HG03378 (cell line): ENCODE measurements around the gene LBHD2.

Source experiments
- ATAC-seq: cut with Tn5 transposase; IDR thresholded peaks from one replicate; pipeline ENCODE4 v1.9.1; 2021; ENCODE audit warnings: mild to moderate bottlenecking, moderate library complexity; ENCODE audit not compliant: unreplicated experiment

LBHD2 gene

GRCh38 chr14:103068351-103069073, 15.5 kb upstream of the LBHD2 start:
- ATAC-seq: no peak

GRCh38 chr14:103070263-103070885, 13.6 kb upstream of the LBHD2 start:
- no peak for ATAC-seq

- no peak for ATAC-seq
Observed at GRCh38 chr14:103070971-103071542, 13.0 kb upstream of the LBHD2 start.

GRCh38 chr14:103071544-103072251, 12.3 kb upstream of the LBHD2 start:
- ATAC-seq: no peak

GRCh38 chr14:103072595-103073366, 11.2 kb upstream of the LBHD2 start:
- ATAC-seq: no peak

- ATAC-seq: no peak
Observed at GRCh38 chr14:103073367-103073875, 10.6 kb upstream of the LBHD2 start.

GRCh38 chr14:103073876-103074728, 9.9 kb upstream of the LBHD2 start:
- ATAC-seq: no peak

- no peak for ATAC-seq
Observed at GRCh38 chr14:103074729-103075367, 9.2 kb upstream of the LBHD2 start.

- ATAC-seq: no peak
Observed at GRCh38 chr14:103078420-103078749, 5.6 kb upstream of the LBHD2 start.

GRCh38 chr14:103078860-103079587, 5.0 kb upstream of the LBHD2 start:
- ATAC-seq: no peak

- no peak for ATAC-seq
Observed at GRCh38 chr14:103081951-103082350, 2.1 kb upstream of the LBHD2 start.

GRCh38 chr14:103085106-103086091, 1.4 kb downstream of the LBHD2 start:
- no peak for ATAC-seq

- ATAC-seq: no peak
Observed at GRCh38 chr14:103086771-103087342, 2.8 kb downstream of the LBHD2 start.

GRCh38 chr14:103087343-103087835, 3.4 kb downstream of the LBHD2 start:
- no peak for ATAC-seq

GRCh38 chr14:103088921-103089320, 4.9 kb downstream of the LBHD2 start:
- ATAC-seq: no peak

GRCh38 chr14:103089386-103090335, 5.7 kb downstream of the LBHD2 start:
- no peak for ATAC-seq
